Activated CD4-positive, CD25-positive, alpha-beta regulatory T cell treated with anti-CD3 and anti-CD28 coated beads, Interleukin-2, amount 50 U/mL, for 24 hours (primary cell): Measurements from ENCODE around the gene MROH2A.
"Not testable (repeated sequence)": the region's sequence is repeated elsewhere in the genome, so short reads cannot be mapped to it uniquely, and the experiment has no call there.

Source experiments
- ATAC-seq, 2 donors: fragments of 150-1000 bp; cut with Tn5 transposase; one replicate each; pipeline ENCODE4 v1.10.0; 2021; ENCODE audit warnings: mild to moderate bottlenecking in 1 of 2, moderate library complexity in 1 of 2

Gene MROH2A

GRCh38 chr2:233778030-233778429 lies at the start of gene MROH2A:
TSS of gene MROH2A (plus strand) at chr2:233778330. CDS start at chr2:233779359, 1,029 bp downstream.
- no peak for ATAC-seq

GRCh38 chr2:233728723-233729301 lies 49.3 kb upstream of the MROH2A start, which contains the start of gene UGT1A3:
TSS of gene UGT1A3 (plus strand) at chr2:233729042. CDS start at chr2:233729127, 85 bp downstream.
- no peak for ATAC-seq

- not testable (repeated sequence) for ATAC-seq
Observed at GRCh38 chr2:233736868-233737653, 41.1 kb upstream of the MROH2A start.

GRCh38 chr2:233740870-233741269 lies 37.3 kb upstream of the MROH2A start:
- ATAC-seq: no peak

- ATAC-seq: no peak
Observed at GRCh38 chr2:233743464-233744259, 34.5 kb upstream of the MROH2A start.

- ATAC-seq: no peak
Observed at GRCh38 chr2:233745073-233745755, 32.9 kb upstream of the MROH2A start.

- ATAC-seq: not testable (repeated sequence)
Observed at GRCh38 chr2:233745838-233746237, 32.3 kb upstream of the MROH2A start.

GRCh38 chr2:233746475-233747282 lies 31.5 kb upstream of the MROH2A start:
- no peak for ATAC-seq

- ATAC-seq: no peak
Observed at GRCh38 chr2:233747283-233747544, 30.9 kb upstream of the MROH2A start.

GRCh38 chr2:233750689-233751088 lies 27.4 kb upstream of the MROH2A start:
- not testable (repeated sequence) for ATAC-seq

GRCh38 chr2:233751212-233752009 lies 26.7 kb upstream of the MROH2A start:
- ATAC-seq: not testable (repeated sequence)

GRCh38 chr2:233754872-233755611 lies 23.1 kb upstream of the MROH2A start:
- no peak for ATAC-seq

- no peak for ATAC-seq
Observed at GRCh38 chr2:233756429-233757081, 21.6 kb upstream of the MROH2A start.

GRCh38 chr2:233758141-233758540 lies 20.0 kb upstream of the MROH2A start:
- no peak for ATAC-seq

- no peak for ATAC-seq
Observed at GRCh38 chr2:233758849-233759248, 19.3 kb upstream of the MROH2A start.

GRCh38 chr2:233760043-233760442 lies 18.1 kb upstream of the MROH2A start, which contains the start of gene UGT1A1:
TSS of gene UGT1A1 (plus strand) at chr2:233760270. CDS start at chr2:233760288, 18 bp downstream.
- ATAC-seq: no peak

GRCh38 chr2:233761040-233761769 lies 16.9 kb upstream of the MROH2A start:
- no peak for ATAC-seq

- ATAC-seq: no peak
Observed at GRCh38 chr2:233764264-233764663, 13.9 kb upstream of the MROH2A start.

- no peak for ATAC-seq
Observed at GRCh38 chr2:233764761-233765160, 13.4 kb upstream of the MROH2A start.
